GM21619 (cell line): ENCODE results near the gene FAM98C.
"Not testable (repeated sequence)": the region's sequence is repeated elsewhere in the genome, so short reads cannot be mapped to it uniquely, and the experiment has no call there.

Source experiments
- ATAC-seq: cut with Tn5 transposase; IDR thresholded peaks from one replicate; pipeline ENCODE4 v1.9.1; 2021; ENCODE audit not compliant: unreplicated experiment

FAM98C gene

GRCh38 chr19:38395381-38396114, 7.3 kb upstream of the FAM98C start:
- ATAC-seq = no peak

- no peak for ATAC-seq
These were observed 3.8 kb upstream of the FAM98C start for GRCh38 chr19:38399081-38399480.

- no peak for ATAC-seq
These were observed 3.4 kb upstream of the FAM98C start for GRCh38 chr19:38399537-38399936.

- no peak for ATAC-seq
These were observed 2.5 kb upstream of the FAM98C start for GRCh38 chr19:38400361-38400760.

- ATAC-seq = no peak
These were observed 1.7 kb upstream of the FAM98C start for GRCh38 chr19:38401148-38401547.

- no peak for ATAC-seq
These were observed 298 bp upstream of the FAM98C start for GRCh38 chr19:38402623-38402966.

- ATAC-seq = no peak
These were observed 2.0 kb downstream of the FAM98C start for GRCh38 chr19:38404858-38405257.

- no peak for ATAC-seq
These were observed 2.4 kb downstream of the FAM98C start for GRCh38 chr19:38405276-38405675.

- no peak for ATAC-seq
These were observed 6.8 kb downstream of the FAM98C start for GRCh38 chr19:38409631-38410133.

GRCh38 chr19:38410407-38410806, 7.5 kb downstream of the FAM98C start:
- ATAC-seq = not testable (repeated sequence)

GRCh38 chr19:38411041-38411712, 8.3 kb downstream of the FAM98C start:
- no peak for ATAC-seq

GRCh38 chr19:38411898-38412297, 9.0 kb downstream of the FAM98C start:
- not testable (repeated sequence) for ATAC-seq

GRCh38 chr19:38412491-38412890, 9.6 kb downstream of the FAM98C start:
- ATAC-seq = no peak

GRCh38 chr19:38412961-38413360, 10.1 kb downstream of the FAM98C start:
- ATAC-seq = no peak

- ATAC-seq = no peak
These were observed 10.5 kb downstream of the FAM98C start for GRCh38 chr19:38413416-38413815.

GRCh38 chr19:38417146-38417543, 14.3 kb downstream of the FAM98C start:
- ATAC-seq = no peak

- ATAC-seq = no peak
These were observed 14.9 kb downstream of the FAM98C start for GRCh38 chr19:38417544-38418506.

GRCh38 chr19:38420935-38421334, 18.0 kb downstream of the FAM98C start:
- no peak for ATAC-seq

GRCh38 chr19:38421856-38422255, 19.0 kb downstream of the FAM98C start:
- ATAC-seq = no peak

GRCh38 chr19:38422438-38422837, 19.5 kb downstream of the FAM98C start:
- no peak for ATAC-seq

GRCh38 chr19:38424272-38424671, 21.4 kb downstream of the FAM98C start:
- no peak for ATAC-seq
